Endothelial cell of umbilical vein (primary cell): ENCODE measurements around the gene ANKIB1. TPM values are rescaled to one million over a fixed set of nuclear protein-coding genes. Genes with fewer than 3 reads are reported as not detected.

ENCODE experiments used
- BruUV-seq: library from RNA; stranded (reverse); fragments of 400-500 nt; replicated peaks from 2 replicates; lab custom pipeline; 2021; lab: Mats Ljungman, UMichigan
- CTCF ChIA-PET: fragments of 300-600, 350-600 bp; sonication (Branson Sonifier 250); formaldehyde crosslinking; loops from one replicate; lab custom pipeline; 2021; ENCODE audit warnings: antibody characterized with exemption, inconsistent platforms; lab: Charles Lee
- POLR2A ChIA-PET: fragments of 300-600, 350-600 bp; sonication (Branson Sonifier 250); formaldehyde crosslinking; loops from one replicate; lab custom pipeline; 2021; ENCODE audit warnings: antibody characterized with exemption, inconsistent platforms; lab: Charles Lee
- DNase-seq: peaks from one replicate; pipeline ENCODE4 v3.0.0-alpha.2; 2011; ENCODE audit warnings: low read depth, low spot score
- FAIRE-seq: peaks from 2 replicates; lab custom pipeline; 2011; peaks lifted over from hg19 to GRCh38; lab: Jason Lieb, UNC
- H2AFZ ChIP-seq: 2 replicates; pipeline ENCODE4 v1.6.0; 2012; ENCODE audit warnings: low read depth, low read length, control low read depth, inconsistent platforms
- H3K27ac ChIP-seq: 2 replicates; pipeline ENCODE4 v1.5.1; 2011; ENCODE audit warnings: low read depth, mild to moderate bottlenecking, control low read depth, low read length, moderate library complexity; ENCODE audit not compliant: insufficient read depth
- H3K27me3 ChIP-seq, 2 experiments: 2 replicates each; pipeline versions ENCODE4 v1.6.0 to v1.6.1; 2011; ENCODE audit warnings: low read length in 2 of 2, mixed read lengths in 1 of 2; ENCODE audit not compliant: control insufficient read depth in 2 of 2, insufficient read depth in 2 of 2
- H3K36me3 ChIP-seq, 2 experiments: 2 replicates in 1 of 2; 3 replicates in 1 of 2; pipeline ENCODE4 v1.5.1; 2011; ENCODE audit warnings: low read length in 2 of 2, mild to moderate bottlenecking in 1 of 2, moderate library complexity in 1 of 2; ENCODE audit not compliant: control insufficient read depth in 2 of 2, insufficient read depth in 2 of 2; ENCODE audit errors: extremely low read depth in 1 of 2
- H3K4me1 ChIP-seq: 3 replicates; pipeline ENCODE4 v1.5.1; 2011; ENCODE audit warnings: mild to moderate bottlenecking, low read length; ENCODE audit not compliant: control insufficient read depth, insufficient read depth; ENCODE audit errors: extremely low read depth
- H3K4me2 ChIP-seq: 2 replicates; pipeline ENCODE4 v1.6.1; 2011; ENCODE audit warnings: low read length, control low read depth, mixed read lengths; ENCODE audit not compliant: insufficient read depth
- H3K4me3 ChIP-seq, 3 experiments: fragments of 200-600 bp in 1 of 3; sonication (generic), shearing (Covaris generic) in 1 of 3; replicated peaks in 1 of 3; 2 replicates each; pipeline ENCODE4 v1.5.1; 2011 to 2016; ENCODE audit warnings: control low read depth in 3 of 3, low read length in 3 of 3, mild to moderate bottlenecking in 2 of 3, inconsistent platforms in 1 of 3, low read depth in 1 of 3, moderate library complexity in 1 of 3; ENCODE audit not compliant: insufficient read depth in 1 of 3
- H3K79me2 ChIP-seq: 2 replicates; pipeline ENCODE4 v1.6.0; 2012; ENCODE audit warnings: low read length, inconsistent platforms; ENCODE audit not compliant: control insufficient read depth, insufficient read depth
- H3K9ac ChIP-seq: replicated peaks from 2 replicates; pipeline ENCODE3; 2011; ENCODE audit warnings: low read length, control low read depth; ENCODE audit not compliant: insufficient read depth; ENCODE audit errors: extremely low read depth
- H3K9me1 ChIP-seq: replicated peaks from 3 replicates; pipeline ENCODE4 v1.6.0; 2011; ENCODE audit warnings: mild to moderate bottlenecking, low read length; ENCODE audit not compliant: control insufficient read depth, insufficient read depth; ENCODE audit errors: extremely low read depth
- H3K9me3 ChIP-seq: replicated peaks from 2 replicates; pipeline ENCODE4 v1.5.1; 2012; ENCODE audit warnings: low read length, inconsistent platforms; ENCODE audit not compliant: control insufficient read depth, insufficient read depth
- H4K20me1 ChIP-seq: replicated peaks from 2 replicates; pipeline ENCODE3; 2011; ENCODE audit warnings: mild to moderate bottlenecking, low read length; ENCODE audit not compliant: control insufficient read depth, insufficient read depth; ENCODE audit errors: extremely low read depth
- CTCF ChIP-seq, 2 donors: IDR thresholded peaks; 1 replicate in 1 of 2; 2 replicates in 1 of 2; pipeline ENCODE4 v1.5.1; 2011; ENCODE audit warnings: low read length in 2 of 2, mild to moderate bottlenecking in 2 of 2, moderate library complexity in 2 of 2, control low read depth in 1 of 2, inconsistent platforms in 1 of 2, low read depth in 1 of 2; ENCODE audit not compliant: insufficient read depth in 1 of 2; ENCODE audit errors: extremely low read depth in 1 of 2
- EZH2 ChIP-seq: IDR thresholded peaks from 2 replicates; pipeline ENCODE4 v1.6.1; 2012; ENCODE audit warnings: borderline replicate concordance, low read depth, mild to moderate bottlenecking, moderate library complexity, low read length, inconsistent platforms; ENCODE audit not compliant: severe bottlenecking
- FOS ChIP-seq: IDR thresholded peaks from 2 replicates; pipeline ENCODE4 v1.6.1; 2011; ENCODE audit warnings: mild to moderate bottlenecking, low read length, moderate library complexity, borderline replicate concordance; ENCODE audit not compliant: insufficient read depth
- GATA2 ChIP-seq: IDR thresholded peaks from 2 replicates; pipeline ENCODE4 v1.7.0; 2011; ENCODE audit warnings: low read depth, mild to moderate bottlenecking, moderate library complexity, mixed read lengths, low read length; ENCODE audit not compliant: insufficient read length, insufficient read depth
- JUN ChIP-seq: IDR thresholded peaks from 2 replicates; pipeline ENCODE4 v1.6.1; 2011; ENCODE audit warnings: borderline replicate concordance, low read depth; ENCODE audit not compliant: insufficient read length, insufficient read depth
- MAX ChIP-seq: IDR thresholded peaks from 2 replicates; pipeline ENCODE4 v1.6.1; 2011; ENCODE audit not compliant: insufficient read depth, insufficient read length
- MYC ChIP-seq: IDR thresholded peaks from one replicate; pipeline ENCODE4 v1.6.1; 2011; ENCODE audit warnings: mild to moderate bottlenecking, low read depth, low read length
- POLR2A ChIP-seq: IDR thresholded peaks from 2 replicates; pipeline ENCODE4 v1.6.1; 2012; ENCODE audit warnings: low read depth, mild to moderate bottlenecking, control low read depth, low read length
- POLR2AphosphoS5 ChIP-seq: IDR thresholded peaks from 2 replicates; pipeline ENCODE4 v1.6.1; 2012; ENCODE audit warnings: low read depth, mild to moderate bottlenecking, control low read depth, low read length, moderate library complexity; ENCODE audit not compliant: insufficient read depth
- dilution Hi-C: fragments of 300-500 bp; cut with MboI; formaldehyde crosslinking; loops from one replicate; pipeline ENCODE4 v1.15.0; 2019; ENCODE audit warnings: low sequenced_read_pairs; ENCODE audit not compliant: extremely low pct_ligation_motif_present
- intact Hi-C: fragments of 100-400 bp; cut with micrococcal nuclease; formaldehyde crosslinking; loops from one replicate; pipeline ENCODE4 v1.10.0; 2022
- polyA plus RNA-seq, 4 experiments: library from polyadenylated mRNA; depleted of rRNA in 3 of 4; stranded (reverse) in 3 of 4; unstranded in 1 of 4; fragments of >200 nt; gene quantifications; 2 replicates each; pipeline versions ENCODE4 v1.2.1 to v1.2.3, GENCODE V29; 2011 to 2012; ENCODE audit warnings: missing spikeins in 1 of 4
- total RNA-seq: library from RNA; stranded (reverse); gene quantifications from 2 replicates; pipeline ENCODE4 v1.2.3, GENCODE V29; 2021

ANKIB1 gene
- total and polyA plus RNA-seq, 2 donors (not counting 3 experiments of a cell fraction or from before 2014, with no cell fraction given): 16.9 to 56.5 TPM

GRCh38 chr7:92251181-92251580 lies 5.4 kb downstream of the ANKIB1 start:
- BruUV-seq: no TSS peak
- POLR2A ChIA-PET: no interaction called here

More at GRCh38 chr7:92251181-92251580, 5.4 kb downstream of the ANKIB1 start:
- Histone ChIP-seq H3K9me1 (no peaks in the 10 kb centered on the region), H3K4me3 (no peak overlapping the region), H3K27me3 (no peaks in the 10 kb centered on the region), H3K9ac (no peak overlapping the region), H3K4me1 (peaks cover 9% of the 10 kb centered on the region), H2AFZ (no peak overlapping the region), H3K27ac (no peak overlapping the region), H3K36me3 (no peaks in the 10 kb centered on the region), H3K79me2 (peaks cover 82% of the 10 kb centered on the region), H4K20me1 (peaks cover 4% of the 10 kb centered on the region), H3K9me3 (no peaks in the 10 kb centered on the region), H3K4me2 (no peak overlapping the region)
- no peak for TF ChIP-seq MYC
- no peak for TF ChIP-seq MAX
- TF ChIP-seq FOS: no peak
- TF ChIP-seq POLR2A: no peak
- no peak for TF ChIP-seq JUN
- no peak for TF ChIP-seq POLR2AphosphoS5
- no peak for TF ChIP-seq GATA2
- no peak for TF ChIP-seq CTCF (IDR thresholded peaks at IDR 0.05; ENCODE audit: extremely low read depth in 1 of 2, insufficient read depth in 1 of 2, low read depth in 1 of 2, low read length in 2 of 2)
- no peak for TF ChIP-seq EZH2
- CTCF ChIA-PET: no interaction called here
- intact Hi-C loops (no loop called here), dilution Hi-C loops (no loop called here)
- DNase-seq: no peak
- FAIRE-seq: no peak
